Astrocyte (in vitro differentiated cells and primary cell): ENCODE measurements around the gene ZBTB21. TPM values are rescaled to one million over a fixed set of nuclear protein-coding genes. Genes with fewer than 3 reads are reported as not detected.
"Not testable (repeated sequence)": the region's sequence is repeated elsewhere in the genome, so short reads cannot be mapped to it uniquely, and the experiment has no call there.

Experiments used
- DNase-seq: peaks from one replicate; pipeline ENCODE4 v3.0.0-alpha.2; 2010; ENCODE audit warnings: low read depth
- FAIRE-seq: peaks from 2 replicates; lab custom pipeline; 2011; peaks lifted over from hg19 to GRCh38; lab: Jason Lieb, UNC
- H2AFZ ChIP-seq: 2 replicates; pipeline ENCODE4 v1.6.0; 2012; ENCODE audit warnings: low read depth, low read length, inconsistent platforms
- H3K27ac ChIP-seq: 2 replicates; pipeline ENCODE4 v1.5.1; 2011; ENCODE audit warnings: low read depth, low read length, inconsistent platforms
- H3K27me3 ChIP-seq: 2 replicates; pipeline ENCODE4 v1.6.0; 2011; ENCODE audit warnings: low read length, inconsistent platforms; ENCODE audit not compliant: insufficient read depth
- H3K36me3 ChIP-seq: 2 replicates; pipeline ENCODE4 v1.5.1; 2011; ENCODE audit warnings: low read length, inconsistent platforms; ENCODE audit not compliant: insufficient read depth
- H3K4me1 ChIP-seq: 2 replicates; pipeline ENCODE4 v1.5.1; 2011; ENCODE audit warnings: low read length, inconsistent platforms; ENCODE audit not compliant: insufficient read depth
- H3K4me2 ChIP-seq: 2 replicates; pipeline ENCODE4 v1.6.0; 2012; ENCODE audit warnings: low read length, inconsistent platforms
- H3K4me3 ChIP-seq: 2 replicates; pipeline ENCODE4 v1.5.1; 2011; ENCODE audit warnings: low read depth, mild to moderate bottlenecking, low read length, inconsistent platforms; ENCODE audit not compliant: insufficient read depth
- H3K79me2 ChIP-seq: 2 replicates; pipeline ENCODE4 v1.6.0; 2012; ENCODE audit warnings: mild to moderate bottlenecking, low read length, inconsistent platforms; ENCODE audit not compliant: insufficient read depth
- H3K9ac ChIP-seq: 2 replicates; pipeline ENCODE4 v1.6.0; 2012; ENCODE audit warnings: mild to moderate bottlenecking, low read length, inconsistent platforms
- H3K9me3 ChIP-seq: 2 replicates; pipeline ENCODE4 v1.5.1; 2012; ENCODE audit warnings: low read depth, mild to moderate bottlenecking, low read length, inconsistent platforms; ENCODE audit not compliant: insufficient read depth
- H4K20me1 ChIP-seq: 2 replicates; pipeline ENCODE4 v1.6.0; 2012; ENCODE audit warnings: low read length, inconsistent platforms; ENCODE audit not compliant: insufficient read depth
- H3K27ac Mint-ChIP-seq: one replicate; pipeline ENCODE4 v1.8.0; 2021; ENCODE audit warnings: mild to moderate bottlenecking, mixed read lengths; ENCODE audit not compliant: unreplicated experiment
- H3K27me3 Mint-ChIP-seq: one replicate; pipeline ENCODE4 v1.8.0; 2021; ENCODE audit warnings: low read depth, mixed read lengths; ENCODE audit not compliant: unreplicated experiment
- H3K36me3 Mint-ChIP-seq: one replicate; pipeline ENCODE4 v1.8.0; 2021; ENCODE audit warnings: low read depth, mixed read lengths; ENCODE audit not compliant: unreplicated experiment
- H3K4me1 Mint-ChIP-seq: one replicate; pipeline ENCODE4 v1.8.0; 2021; ENCODE audit warnings: low read depth, mixed read lengths; ENCODE audit not compliant: unreplicated experiment
- H3K4me3 Mint-ChIP-seq: one replicate; pipeline ENCODE4 v1.8.0; 2021; ENCODE audit warnings: mild to moderate bottlenecking, moderate library complexity, mixed read lengths; ENCODE audit not compliant: unreplicated experiment
- H3K9me3 Mint-ChIP-seq: one replicate; pipeline ENCODE4 v1.8.0; 2021; ENCODE audit warnings: mild to moderate bottlenecking, mixed read lengths; ENCODE audit not compliant: unreplicated experiment
- CTCF ChIP-seq: IDR thresholded peaks from 2 replicates; pipeline ENCODE4 v1.5.1; 2011; ENCODE audit warnings: low read depth, mild to moderate bottlenecking, inconsistent platforms, low read length, moderate library complexity; ENCODE audit not compliant: insufficient read depth
- EZH2 ChIP-seq: IDR thresholded peaks from 2 replicates; pipeline ENCODE4 v1.6.1; 2012; ENCODE audit warnings: mild to moderate bottlenecking, low read length, inconsistent platforms; ENCODE audit not compliant: insufficient read depth
- total RNA-seq: library from RNA; stranded (reverse); gene quantifications from 2 replicates; pipeline ENCODE4 v1.2.1, GENCODE V29; 2021

The ZBTB21 gene
- total RNA-seq, 1 donor from 2014 or later, result 20.5 TPM

DNA sequence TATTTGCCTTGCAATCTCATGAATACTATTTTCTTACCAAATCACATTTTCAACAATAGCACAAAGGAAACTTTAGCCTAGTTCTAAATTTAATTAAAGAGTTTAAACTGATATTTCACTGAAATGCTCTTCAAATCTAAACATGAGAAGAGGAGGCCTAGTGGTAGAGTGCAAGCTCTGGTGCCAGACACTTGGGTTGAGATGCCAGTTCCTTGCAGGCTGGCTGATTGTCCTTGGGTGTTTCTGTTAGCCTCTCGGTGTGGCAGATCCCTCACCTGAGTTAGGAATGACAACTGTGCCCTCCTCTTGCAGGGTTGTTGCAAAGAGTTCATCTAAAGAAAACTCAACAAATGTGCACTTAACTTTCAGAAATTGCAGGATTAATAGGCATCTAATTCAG, 12.5 kb downstream of the ZBTB21 start:
- Histone ChIP-seq H3K9ac (no peak overlapping the region), H2AFZ (no peak overlapping the region), H3K4me3 (no peak overlapping the region), H3K9me3 (no peaks in the 10 kb centered on the region), H3K27me3 (no peaks in the 10 kb centered on the region), H3K4me2 (no peak overlapping the region), H3K79me2 (peaks cover 18% of the 10 kb centered on the region), H3K27ac (no peak overlapping the region), H3K36me3 (peaks cover 6% of the 10 kb centered on the region), H3K4me1 (peaks cover 22% of the 10 kb centered on the region), H4K20me1 (no peaks in the 10 kb centered on the region)
- H3K27me3 Mint-ChIP-seq, result no peaks in the 10 kb centered on the region
- H3K36me3 Mint-ChIP-seq, result peaks cover 39% of the 10 kb centered on the region
- H3K4me1 Mint-ChIP-seq, result peaks cover 11% of the 10 kb centered on the region
- FAIRE-seq (no peak), DNase-seq (no peak)
- no peak overlapping the region for H3K4me3 Mint-ChIP-seq
- peaks cover 10% of the 10 kb centered on the region for H3K9me3 Mint-ChIP-seq
- TF ChIP-seq EZH2, result no peak
- no peak for TF ChIP-seq CTCF
- no peak overlapping the region for H3K27ac Mint-ChIP-seq

DNA sequence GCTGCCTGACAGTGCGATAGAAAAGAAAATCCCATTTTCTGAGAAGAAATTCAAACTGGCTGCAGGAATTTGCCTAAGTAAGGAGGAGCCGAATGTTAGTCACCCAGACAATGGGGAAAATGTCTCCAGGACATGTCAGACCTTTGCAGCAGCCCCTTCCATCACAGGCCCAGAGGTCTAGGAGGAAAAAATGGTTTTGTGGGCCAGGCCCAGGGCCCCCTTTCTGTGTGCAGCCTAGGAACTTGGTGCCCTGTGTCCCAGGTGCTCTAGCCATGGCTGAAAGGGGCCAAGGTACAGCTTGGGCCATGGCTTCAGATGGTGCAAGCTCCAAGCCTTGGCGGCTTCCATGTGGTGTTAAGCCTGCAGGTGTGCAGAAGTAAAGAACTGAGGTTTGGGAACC, 14.6 kb downstream of the ZBTB21 start:
- Histone ChIP-seq H3K4me2 (no peak overlapping the region), H3K27ac (no peak overlapping the region), H4K20me1 (no peaks in the 10 kb centered on the region), H3K36me3 (peaks cover 21% of the 10 kb centered on the region), H3K4me1 (peaks cover 12% of the 10 kb centered on the region), H3K27me3 (no peaks in the 10 kb centered on the region), H3K4me3 (no peak overlapping the region), H3K79me2 (peaks cover 11% of the 10 kb centered on the region), H3K9me3 (no peaks in the 10 kb centered on the region), H2AFZ (no peak overlapping the region), H3K9ac (no peak overlapping the region)
- Mint-ChIP-seq H3K36me3 (peaks cover 44% of the 10 kb centered on the region), H3K4me1 (no peaks in the 10 kb centered on the region), H3K4me3 (no peak overlapping the region), H3K27me3 (no peaks in the 10 kb centered on the region), H3K9me3 (peaks cover 10% of the 10 kb centered on the region), H3K27ac (no peak overlapping the region)
- no peak for DNase-seq
- TF ChIP-seq CTCF, result no peak
- TF ChIP-seq EZH2, result no peak
- no peak for FAIRE-seq

GRCh38 chr21:41994613-41995012, 15.5 kb downstream of the ZBTB21 start:
- H3K9me3 Mint-ChIP-seq, H3K27ac ChIP-seq: not testable (repeated sequence)

More at GRCh38 chr21:41994613-41995012, 15.5 kb downstream of the ZBTB21 start:
- not testable (repeated sequence) for DNase-seq, H3K27me3 Mint-ChIP-seq, H3K9me3 ChIP-seq, H3K27ac Mint-ChIP-seq, H3K4me3 ChIP-seq, H3K79me2 ChIP-seq, FAIRE-seq, H3K4me3 Mint-ChIP-seq, H3K4me1 Mint-ChIP-seq, H3K27me3 ChIP-seq, H2AFZ ChIP-seq, H4K20me1 ChIP-seq, H3K9ac ChIP-seq, H3K4me2 ChIP-seq
- H3K36me3 Mint-ChIP-seq, result peaks cover 40% of the 10 kb centered on the region
- Histone ChIP-seq H3K4me1 (peaks cover 12% of the 10 kb centered on the region), H3K36me3 (peaks cover 23% of the 10 kb centered on the region)
